ENCODE results near the gene RHBDL1.

Gene RHBDL1

GRCh38 chr16:674968-675883, at the start of gene RHBDL1:
TSS of gene RHBDL1 (plus strand) at chr16:675671. CDS start at chr16:675791, 120 bp downstream.
- DNase-seq (ENCODE audit: low read depth): no peak

- no peak for DNase-seq (ENCODE audit: low read depth)
These were observed 49.3 kb upstream of the RHBDL1 start for GRCh38 chr16:625977-626765.

- no peak for DNase-seq (ENCODE audit: low read depth)
These were observed 48.6 kb upstream of the RHBDL1 start for GRCh38 chr16:626787-627453.

GRCh38 chr16:627454-628239, 47.8 kb upstream of the RHBDL1 start:
- DNase-seq (ENCODE audit: low read depth): no peak

GRCh38 chr16:628321-629061, 47.0 kb upstream of the RHBDL1 start:
- DNase-seq (ENCODE audit: low read depth): no peak

GRCh38 chr16:629185-629832, 46.2 kb upstream of the RHBDL1 start:
- DNase-seq (ENCODE audit: low read depth): no peak

- no peak for DNase-seq (ENCODE audit: low read depth)
These were observed 45.6 kb upstream of the RHBDL1 start for GRCh38 chr16:629833-630248.

GRCh38 chr16:630249-630814, 45.1 kb upstream of the RHBDL1 start:
- no peak for DNase-seq (ENCODE audit: low read depth)

- DNase-seq (ENCODE audit: low read depth): no peak
These were observed 44.6 kb upstream of the RHBDL1 start, which contains the start of gene WFIKKN1 for GRCh38 chr16:630815-631405. TSS of gene WFIKKN1 (plus strand) at chr16:630985. CDS start at chr16:631254, 269 bp downstream.

- DNase-seq (ENCODE audit: low read depth): no peak
These were observed 43.6 kb upstream of the RHBDL1 start for GRCh38 chr16:631808-632358.

- no peak for DNase-seq (ENCODE audit: low read depth)
These were observed 42.8 kb upstream of the RHBDL1 start for GRCh38 chr16:632486-633335.

- no peak for DNase-seq (ENCODE audit: low read depth)
These were observed 42.0 kb upstream of the RHBDL1 start for GRCh38 chr16:633336-634050.

- no peak for DNase-seq (ENCODE audit: low read depth)
These were observed 41.3 kb upstream of the RHBDL1 start for GRCh38 chr16:634051-634670.

GRCh38 chr16:634996-635395, 40.5 kb upstream of the RHBDL1 start:
- no peak for DNase-seq (ENCODE audit: low read depth)

GRCh38 chr16:635573-636205, 39.8 kb upstream of the RHBDL1 start:
- no peak for DNase-seq (ENCODE audit: low read depth)

GRCh38 chr16:636206-637080, 39.0 kb upstream of the RHBDL1 start, which contains the start of gene METTL26:
TSS of gene METTL26 (minus strand) at chr16:636305. CDS start at chr16:636290, 15 bp downstream.
- DNase-seq (ENCODE audit: low read depth): peak; percentile 90

Measured in activated T-cell treated with anti-CD3 and anti-CD28 coated beads for 48 hours (primary cell).